Glutamatergic neuron (in vitro differentiated cells): Measurements from ENCODE around the gene KCNH1. TPM values are rescaled to one million over a fixed set of nuclear protein-coding genes. Genes with fewer than 3 reads are reported as not detected.

Experiments
- DNase-seq: peaks from one replicate; pipeline ENCODE4 v3.0.0; 2022
- H3K27ac Mint-ChIP-seq: one replicate; pipeline ENCODE4 v1.8.0; 2020; ENCODE audit warnings: mild to moderate bottlenecking, mixed read lengths, inconsistent platforms; ENCODE audit not compliant: unreplicated experiment
- H3K27me3 Mint-ChIP-seq: one replicate; pipeline ENCODE4 v1.8.0; 2020; ENCODE audit warnings: mild to moderate bottlenecking, moderate library complexity, mixed read lengths, inconsistent platforms; ENCODE audit not compliant: unreplicated experiment
- H3K36me3 Mint-ChIP-seq: one replicate; pipeline ENCODE4 v1.8.0; 2020; ENCODE audit warnings: mild to moderate bottlenecking, mixed read lengths, inconsistent platforms; ENCODE audit not compliant: unreplicated experiment
- H3K4me1 Mint-ChIP-seq: one replicate; pipeline ENCODE4 v1.8.0; 2020; ENCODE audit warnings: mild to moderate bottlenecking, low read depth, mixed read lengths, inconsistent platforms; ENCODE audit not compliant: unreplicated experiment
- H3K4me3 Mint-ChIP-seq: one replicate; pipeline ENCODE4 v1.8.0; 2020; ENCODE audit warnings: mild to moderate bottlenecking, mixed read lengths, inconsistent platforms; ENCODE audit not compliant: unreplicated experiment
- H3K9me3 Mint-ChIP-seq: one replicate; pipeline ENCODE4 v1.8.0; 2020; ENCODE audit warnings: mild to moderate bottlenecking, moderate library complexity, mixed read lengths, inconsistent platforms; ENCODE audit not compliant: unreplicated experiment
- total RNA-seq: library from RNA; stranded (reverse); fragmentation: NEBNext Ultra II Directional; extraction: Animal tissue kit (Norgen Biotek cat#: 25700); gene quantifications from one replicate; pipeline ENCODE4 v1.2.1, GENCODE V29; 2021; ENCODE audit not compliant: unreplicated experiment
- TF ChIP-seq, protein P1 (sequence below): fragments of 200-600 bp; sonication (generic); IDR thresholded peaks from one replicate; pipeline ENCODE4 v1.5.0; 2021; ENCODE audit not compliant: partially characterized antibody, unreplicated experiment

Gene KCNH1
- total RNA-seq, 1 donor from 2014 or later = 7.8 TPM

- no peak for DNase-seq
- H3K9me3 Mint-ChIP-seq = peaks cover 4% of the 10 kb centered on the region
- peaks cover 12% of the 10 kb centered on the region for H3K4me1 Mint-ChIP-seq
- no peak overlapping the region for H3K4me3 Mint-ChIP-seq
- TF ChIP-seq, protein P1, sequence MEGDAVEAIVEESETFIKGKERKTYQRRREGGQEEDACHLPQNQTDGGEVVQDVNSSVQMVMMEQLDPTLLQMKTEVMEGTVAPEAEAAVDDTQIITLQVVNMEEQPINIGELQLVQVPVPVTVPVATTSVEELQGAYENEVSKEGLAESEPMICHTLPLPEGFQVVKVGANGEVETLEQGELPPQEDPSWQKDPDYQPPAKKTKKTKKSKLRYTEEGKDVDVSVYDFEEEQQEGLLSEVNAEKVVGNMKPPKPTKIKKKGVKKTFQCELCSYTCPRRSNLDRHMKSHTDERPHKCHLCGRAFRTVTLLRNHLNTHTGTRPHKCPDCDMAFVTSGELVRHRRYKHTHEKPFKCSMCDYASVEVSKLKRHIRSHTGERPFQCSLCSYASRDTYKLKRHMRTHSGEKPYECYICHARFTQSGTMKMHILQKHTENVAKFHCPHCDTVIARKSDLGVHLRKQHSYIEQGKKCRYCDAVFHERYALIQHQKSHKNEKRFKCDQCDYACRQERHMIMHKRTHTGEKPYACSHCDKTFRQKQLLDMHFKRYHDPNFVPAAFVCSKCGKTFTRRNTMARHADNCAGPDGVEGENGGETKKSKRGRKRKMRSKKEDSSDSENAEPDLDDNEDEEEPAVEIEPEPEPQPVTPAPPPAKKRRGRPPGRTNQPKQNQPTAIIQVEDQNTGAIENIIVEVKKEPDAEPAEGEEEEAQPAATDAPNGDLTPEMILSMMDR = no peak
- H3K36me3 Mint-ChIP-seq = peaks cover 6% of the 10 kb centered on the region
- H3K27ac Mint-ChIP-seq = no peak overlapping the region
- peaks cover 4% of the 10 kb centered on the region for H3K27me3 Mint-ChIP-seq
These were observed 235.5 kb downstream of the KCNH1 start for GRCh38 chr1:210898473-210898872.

DNA sequence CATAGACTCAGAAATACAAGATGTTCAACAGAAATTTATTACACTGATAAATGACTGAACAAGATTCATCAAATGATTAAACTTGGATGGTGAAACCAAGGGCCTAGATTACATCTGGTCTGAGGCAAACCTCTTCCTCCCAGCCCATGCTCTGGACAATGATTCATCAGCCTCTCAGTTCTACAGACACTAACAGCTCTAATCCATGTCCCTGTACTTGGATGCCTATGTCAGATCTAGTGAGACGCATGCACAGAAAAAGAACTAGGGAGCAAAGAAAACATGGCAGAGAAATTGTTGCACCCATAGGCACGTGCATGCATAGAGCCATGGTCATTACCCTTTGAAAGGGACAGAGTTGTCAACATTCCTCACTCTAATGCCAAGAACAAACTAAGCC is 250.1 kb downstream of the KCNH1 start:
- no peak for DNase-seq
- Mint-ChIP-seq H3K27me3 (no peaks in the 10 kb centered on the region), H3K27ac (no peak overlapping the region), H3K9me3 (no peaks in the 10 kb centered on the region), H3K4me3 (no peak overlapping the region), H3K4me1 (no peaks in the 10 kb centered on the region), H3K36me3 (peaks cover 10% of the 10 kb centered on the region)
- TF ChIP-seq, protein P1 = no peak

DNA sequence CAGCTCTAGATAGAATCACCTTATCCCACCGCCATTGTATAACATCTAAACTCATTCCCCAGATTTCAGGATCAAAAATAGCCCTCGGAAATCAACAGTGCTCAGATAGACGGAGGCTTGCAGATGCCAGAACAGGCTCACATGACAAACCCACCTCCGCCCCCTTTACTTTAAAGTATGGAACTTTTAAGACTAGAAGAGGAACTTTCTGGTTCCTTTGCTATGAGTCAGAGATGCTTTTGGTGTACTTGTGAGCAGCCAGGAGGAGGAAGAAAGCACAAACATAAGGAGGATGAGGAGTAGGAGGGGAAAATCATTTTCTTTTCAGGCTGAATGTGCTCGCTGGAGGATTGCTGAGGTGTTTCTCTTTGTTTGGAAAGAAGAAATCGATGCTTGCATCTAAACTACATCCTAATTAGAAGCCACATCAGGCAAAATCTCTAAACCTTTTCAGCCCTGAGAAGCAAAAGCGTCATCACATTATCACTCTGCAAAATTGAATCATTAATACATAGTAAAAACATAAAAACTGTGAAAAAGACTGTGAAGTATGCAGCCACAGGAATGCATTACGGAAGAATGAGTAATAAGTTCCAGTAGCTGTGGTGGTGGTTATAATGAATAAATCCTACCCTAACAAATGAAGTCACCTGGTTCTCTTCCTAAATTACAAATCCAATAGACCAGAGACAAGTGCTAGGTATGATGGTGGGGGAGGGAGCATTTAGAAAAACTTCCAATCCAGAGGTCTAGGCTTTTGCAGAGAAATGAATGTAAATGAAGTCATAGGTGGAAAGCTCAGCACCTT is 251.3 kb downstream of the KCNH1 start:
- no peak overlapping the region for H3K4me3 Mint-ChIP-seq
- no peak for DNase-seq
- H3K27me3 Mint-ChIP-seq = no peaks in the 10 kb centered on the region
- TF ChIP-seq, protein P1 = no peak
- no peaks in the 10 kb centered on the region for H3K9me3 Mint-ChIP-seq
- peaks cover 11% of the 10 kb centered on the region for H3K36me3 Mint-ChIP-seq
- H3K4me1 Mint-ChIP-seq = no peaks in the 10 kb centered on the region
- H3K27ac Mint-ChIP-seq = peak overlapping the region; percentile 18

GRCh38 chr1:210878564-210878963 is 255.4 kb downstream of the KCNH1 start:
- TF ChIP-seq, protein P1 = no peak

GRCh38 chr1:210876275-210876674 is 257.7 kb downstream of the KCNH1 start:
- peaks cover 11% of the 10 kb centered on the region for H3K4me1 Mint-ChIP-seq
- DNase-seq = no peak
- no peaks in the 10 kb centered on the region for H3K9me3 Mint-ChIP-seq
- no peak overlapping the region for H3K4me3 Mint-ChIP-seq
- H3K27ac Mint-ChIP-seq = no peak overlapping the region
- H3K36me3 Mint-ChIP-seq = peaks cover 7% of the 10 kb centered on the region
- H3K27me3 Mint-ChIP-seq = no peaks in the 10 kb centered on the region
- TF ChIP-seq, protein P1 = no peak

More at GRCh38 chr1:210878564-210878963, 255.4 kb downstream of the KCNH1 start:
- Mint-ChIP-seq H3K27ac (no peak overlapping the region), H3K4me1 (peaks cover 11% of the 10 kb centered on the region), H3K9me3 (no peaks in the 10 kb centered on the region), H3K27me3 (no peaks in the 10 kb centered on the region), H3K36me3 (peaks cover 7% of the 10 kb centered on the region), H3K4me3 (no peak overlapping the region)
- DNase-seq = no peak
